ENCODE data around the gene PTPA. TPM values are rescaled to one million over a fixed set of nuclear protein-coding genes. Genes with fewer than 3 reads are reported as not detected.

PTPA gene
- total RNA-seq, 1 experiment from 2014 or later = 76.2 TPM

DNA sequence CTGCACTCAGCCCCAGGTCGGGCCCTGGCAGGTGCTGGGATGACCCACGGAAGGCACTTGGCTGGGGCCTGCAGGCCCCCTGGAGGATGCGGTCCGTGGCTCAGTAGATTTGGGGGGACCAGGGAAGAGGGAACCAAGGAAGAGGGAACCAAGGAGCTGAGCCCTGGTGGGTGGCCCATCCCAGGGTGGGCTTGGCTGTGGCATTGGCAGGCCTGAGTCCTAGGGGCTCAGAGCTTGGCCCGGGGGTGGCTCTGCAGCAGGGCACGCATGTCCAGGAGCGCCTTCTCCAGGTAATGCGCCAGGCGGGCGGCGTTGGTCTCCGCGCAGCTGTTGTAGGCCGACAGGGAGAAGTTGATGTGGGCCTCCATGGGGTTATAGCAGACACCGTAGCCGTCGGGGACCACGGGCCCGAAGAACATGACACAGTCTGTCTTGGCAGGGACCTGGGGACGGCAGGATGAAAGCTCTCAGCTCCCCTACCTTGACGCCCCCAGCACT, 16.0 kb upstream of the PTPA start:
- BruUV-seq (replicated peaks) = no TSS peak
- intact Hi-C loops (cut with micrococcal nuclease; ENCODE audit: unreplicated experiment) = no loop called here
- Mint-ChIP-seq H3K4me1 (ENCODE audit: low read depth, unreplicated experiment) (no peaks in the 10 kb centered on the region), H3K36me3 (ENCODE audit: insufficient read depth, unreplicated experiment) (peaks cover 12% of the 10 kb centered on the region), H3K4me3 (ENCODE audit: low read depth, unreplicated experiment) (no peak overlapping the region), H3K9me3 (ENCODE audit: low read depth, unreplicated experiment) (no peaks in the 10 kb centered on the region), H3K27ac (ENCODE audit: unreplicated experiment) (no peak overlapping the region), H3K27me3 (ENCODE audit: unreplicated experiment) (no peaks in the 10 kb centered on the region)
- TF ChIP-seq, protein P1, sequence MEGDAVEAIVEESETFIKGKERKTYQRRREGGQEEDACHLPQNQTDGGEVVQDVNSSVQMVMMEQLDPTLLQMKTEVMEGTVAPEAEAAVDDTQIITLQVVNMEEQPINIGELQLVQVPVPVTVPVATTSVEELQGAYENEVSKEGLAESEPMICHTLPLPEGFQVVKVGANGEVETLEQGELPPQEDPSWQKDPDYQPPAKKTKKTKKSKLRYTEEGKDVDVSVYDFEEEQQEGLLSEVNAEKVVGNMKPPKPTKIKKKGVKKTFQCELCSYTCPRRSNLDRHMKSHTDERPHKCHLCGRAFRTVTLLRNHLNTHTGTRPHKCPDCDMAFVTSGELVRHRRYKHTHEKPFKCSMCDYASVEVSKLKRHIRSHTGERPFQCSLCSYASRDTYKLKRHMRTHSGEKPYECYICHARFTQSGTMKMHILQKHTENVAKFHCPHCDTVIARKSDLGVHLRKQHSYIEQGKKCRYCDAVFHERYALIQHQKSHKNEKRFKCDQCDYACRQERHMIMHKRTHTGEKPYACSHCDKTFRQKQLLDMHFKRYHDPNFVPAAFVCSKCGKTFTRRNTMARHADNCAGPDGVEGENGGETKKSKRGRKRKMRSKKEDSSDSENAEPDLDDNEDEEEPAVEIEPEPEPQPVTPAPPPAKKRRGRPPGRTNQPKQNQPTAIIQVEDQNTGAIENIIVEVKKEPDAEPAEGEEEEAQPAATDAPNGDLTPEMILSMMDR (IDR thresholded peaks at IDR 0.05; ENCODE audit: unreplicated experiment) = no peak
- no peak for DNase-seq
- CTCF ChIA-PET = no interaction called here

DNA sequence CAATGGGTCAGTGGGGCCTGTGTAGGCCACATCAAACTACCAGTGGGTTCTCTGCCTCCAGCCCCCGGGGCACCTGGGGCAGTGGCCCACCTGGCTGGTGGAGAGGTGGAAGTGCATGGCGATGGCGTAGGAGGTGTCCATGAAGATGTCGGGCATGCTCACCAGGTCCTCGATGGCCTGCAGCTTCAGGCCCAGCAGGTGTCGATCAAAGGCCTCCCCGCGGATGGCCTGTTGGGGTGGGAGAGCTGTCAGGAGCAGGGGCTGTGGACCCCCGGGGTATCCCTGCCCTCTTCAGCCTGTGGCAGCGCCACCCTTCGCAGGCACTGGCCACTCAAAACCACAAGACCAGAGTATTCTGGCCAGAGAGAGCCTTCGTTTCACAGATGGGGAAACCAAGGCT, 15.3 kb upstream of the PTPA start:
- H3K27me3 Mint-ChIP-seq (ENCODE audit: unreplicated experiment) = no peaks in the 10 kb centered on the region
- H3K4me1 Mint-ChIP-seq (ENCODE audit: low read depth, unreplicated experiment) = no peaks in the 10 kb centered on the region
- no peak for DNase-seq
- TF ChIP-seq, protein P1 (IDR thresholded peaks at IDR 0.05; ENCODE audit: unreplicated experiment) = no peak
- no peak overlapping the region for H3K4me3 Mint-ChIP-seq (ENCODE audit: low read depth, unreplicated experiment)
- intact Hi-C loops (cut with micrococcal nuclease; ENCODE audit: unreplicated experiment) = no loop called here
- BruUV-seq (replicated peaks) = no TSS peak
- CTCF ChIA-PET = no interaction called here
- H3K27ac Mint-ChIP-seq (ENCODE audit: unreplicated experiment) = no peak overlapping the region
- peaks cover 12% of the 10 kb centered on the region for H3K36me3 Mint-ChIP-seq (ENCODE audit: insufficient read depth, unreplicated experiment)
- no peaks in the 10 kb centered on the region for H3K9me3 Mint-ChIP-seq (ENCODE audit: low read depth, unreplicated experiment)

DNA sequence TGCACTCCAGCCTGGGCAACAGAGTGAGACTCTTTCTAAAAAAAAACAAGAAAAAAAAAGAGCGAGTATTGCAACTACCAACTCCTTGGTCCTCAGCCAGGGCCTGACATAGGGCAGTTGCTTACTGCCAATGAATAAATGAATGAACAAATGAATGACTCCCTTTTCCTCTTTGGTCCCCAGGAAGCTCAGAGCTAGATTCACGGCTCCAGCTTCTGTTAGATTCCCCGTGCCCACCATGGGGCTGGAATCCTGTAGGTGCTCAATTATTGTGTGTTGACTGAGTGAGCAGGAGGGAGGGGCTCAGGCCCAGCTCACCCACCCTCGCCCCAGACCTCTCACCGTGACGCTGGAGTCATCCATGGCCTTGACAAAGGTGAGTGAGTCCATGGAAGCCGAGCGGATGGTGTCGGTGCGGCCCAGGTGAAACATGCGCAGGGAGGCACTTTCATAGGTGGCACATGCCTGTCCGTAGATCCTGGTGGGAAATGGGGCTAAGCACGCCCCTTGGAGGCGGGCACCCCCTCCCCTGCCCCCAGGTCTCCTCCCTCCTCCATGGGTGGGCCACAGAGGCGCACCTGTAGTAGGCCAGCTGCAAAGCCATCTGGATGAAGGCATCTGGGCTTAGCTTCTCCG, 13.4 kb upstream of the PTPA start:
- CTCF ChIA-PET = interaction anchor here (0.5 kb wide), 1 partner anchor 22 kb away, joined by 5 read pairs; no protein-coding TSS in a partner anchor
- no TSS peak for BruUV-seq (replicated peaks)
- no peaks in the 10 kb centered on the region for H3K4me1 Mint-ChIP-seq (ENCODE audit: low read depth, unreplicated experiment)

DNA sequence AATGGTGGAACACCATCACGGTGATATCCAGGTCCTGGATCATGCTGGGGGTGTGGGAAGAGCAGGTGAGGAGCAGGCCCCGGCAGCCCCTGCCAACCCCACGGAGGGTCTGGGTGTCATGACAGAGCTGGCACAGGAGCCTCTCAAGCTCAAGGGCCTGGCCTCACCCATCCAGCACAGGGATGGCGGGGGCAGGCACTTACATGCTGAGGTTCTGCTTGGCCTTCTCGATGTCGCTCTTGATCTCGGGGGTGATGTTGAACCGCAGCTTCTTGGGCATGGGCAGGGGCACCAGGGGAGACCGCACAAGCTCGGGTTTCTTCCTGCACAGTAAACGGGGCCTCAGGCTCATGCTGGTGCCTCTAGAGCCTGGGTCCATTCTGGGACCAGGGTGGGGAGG, 12.9 kb upstream of the PTPA start:
- Mint-ChIP-seq H3K27ac (ENCODE audit: unreplicated experiment) (no peak overlapping the region), H3K9me3 (ENCODE audit: low read depth, unreplicated experiment) (no peaks in the 10 kb centered on the region), H3K36me3 (ENCODE audit: insufficient read depth, unreplicated experiment) (peaks cover 5% of the 10 kb centered on the region), H3K4me1 (ENCODE audit: low read depth, unreplicated experiment) (no peaks in the 10 kb centered on the region), H3K4me3 (ENCODE audit: low read depth, unreplicated experiment) (no peak overlapping the region), H3K27me3 (ENCODE audit: unreplicated experiment) (no peaks in the 10 kb centered on the region)
- TF ChIP-seq, protein P1 (IDR thresholded peaks at IDR 0.05; ENCODE audit: unreplicated experiment) = no peak
- CTCF ChIA-PET = interaction anchor here (0.5 kb wide), 1 partner anchor 21 kb away, joined by 5 read pairs; no protein-coding TSS in a partner anchor
- no peak for DNase-seq
- BruUV-seq (replicated peaks) = no TSS peak
- intact Hi-C loops (cut with micrococcal nuclease; ENCODE audit: unreplicated experiment) = no loop called here

More for the DNA sequence above, 13.4 kb upstream of the PTPA start:
- Mint-ChIP-seq H3K4me3 (ENCODE audit: low read depth, unreplicated experiment) (no peak overlapping the region), H3K9me3 (ENCODE audit: low read depth, unreplicated experiment) (no peaks in the 10 kb centered on the region), H3K27ac (ENCODE audit: unreplicated experiment) (no peak overlapping the region), H3K36me3 (ENCODE audit: insufficient read depth, unreplicated experiment) (peaks cover 5% of the 10 kb centered on the region), H3K27me3 (ENCODE audit: unreplicated experiment) (no peaks in the 10 kb centered on the region)
- no peak for DNase-seq
- TF ChIP-seq, protein P1 (IDR thresholded peaks at IDR 0.05; ENCODE audit: unreplicated experiment) = no peak
- intact Hi-C loops (cut with micrococcal nuclease; ENCODE audit: unreplicated experiment) = no loop called here

Measured in Calu3 (cell line).